Transverse colon (tissue), 4 donors: ENCODE results near the gene CELSR1.

Experiments used
- EP300 ChIP-seq: sonication (generic); formaldehyde crosslinking; IDR thresholded peaks from one replicate; pipeline ENCODE4 v1.6.1; 2017; ENCODE audit warnings: antibody characterized with exemption, low read depth
- POLR2A ChIP-seq: fragments of 450-650 bp; IDR thresholded peaks from one replicate; pipeline ENCODE4 v1.6.1; 2016; ENCODE audit warnings: antibody characterized with exemption, mild to moderate bottlenecking, moderate library complexity
- POLR2AphosphoS5 ChIP-seq, 3 donors: sonication (generic); formaldehyde crosslinking; IDR thresholded peaks; one replicate each; pipeline ENCODE4 v1.6.1; 2016; ENCODE audit warnings: antibody characterized with exemption in 3 of 3
- TF ChIP-seq, protein P1 (sequence below), 5 experiments: fragments of 200-600 bp in 3 of 5; fragments of 450-650 bp in 2 of 5; sonication (generic) in 3 of 5; IDR thresholded peaks; 1 replicate in 2 of 5; 2 replicates in 3 of 5; pipeline ENCODE4 v1.5.1; 2016 to 2017; ENCODE audit warnings: antibody characterized with exemption in 5 of 5, inconsistent platforms in 3 of 5, mild to moderate bottlenecking in 2 of 5, moderate library complexity in 1 of 5

DNA sequence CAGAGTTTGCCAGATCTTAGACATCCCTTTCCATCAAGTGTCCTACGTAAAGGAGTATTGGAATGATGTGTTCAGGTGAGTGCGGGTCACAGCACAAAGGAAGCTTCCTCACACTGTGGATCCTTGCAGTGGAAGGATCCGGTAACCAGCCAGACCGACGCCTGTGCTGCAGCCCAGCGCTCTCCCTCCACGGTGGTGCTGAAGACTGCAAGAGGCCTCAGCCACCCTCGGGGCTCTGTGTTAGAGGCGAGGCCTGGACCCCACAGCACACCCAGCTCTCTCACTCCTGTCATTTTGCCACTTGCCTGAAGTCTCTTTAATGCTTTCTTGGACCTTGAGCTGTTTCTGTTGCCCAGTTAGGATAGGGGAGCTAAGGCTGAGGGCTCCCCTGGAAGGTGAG lies 199.6 kb downstream of the CELSR1 start:
- TF ChIP-seq POLR2AphosphoS5 (IDR thresholded peaks at IDR 0.05) (no peak), POLR2A (no peak), EP300 (no peak)
- TF ChIP-seq, protein P1, sequence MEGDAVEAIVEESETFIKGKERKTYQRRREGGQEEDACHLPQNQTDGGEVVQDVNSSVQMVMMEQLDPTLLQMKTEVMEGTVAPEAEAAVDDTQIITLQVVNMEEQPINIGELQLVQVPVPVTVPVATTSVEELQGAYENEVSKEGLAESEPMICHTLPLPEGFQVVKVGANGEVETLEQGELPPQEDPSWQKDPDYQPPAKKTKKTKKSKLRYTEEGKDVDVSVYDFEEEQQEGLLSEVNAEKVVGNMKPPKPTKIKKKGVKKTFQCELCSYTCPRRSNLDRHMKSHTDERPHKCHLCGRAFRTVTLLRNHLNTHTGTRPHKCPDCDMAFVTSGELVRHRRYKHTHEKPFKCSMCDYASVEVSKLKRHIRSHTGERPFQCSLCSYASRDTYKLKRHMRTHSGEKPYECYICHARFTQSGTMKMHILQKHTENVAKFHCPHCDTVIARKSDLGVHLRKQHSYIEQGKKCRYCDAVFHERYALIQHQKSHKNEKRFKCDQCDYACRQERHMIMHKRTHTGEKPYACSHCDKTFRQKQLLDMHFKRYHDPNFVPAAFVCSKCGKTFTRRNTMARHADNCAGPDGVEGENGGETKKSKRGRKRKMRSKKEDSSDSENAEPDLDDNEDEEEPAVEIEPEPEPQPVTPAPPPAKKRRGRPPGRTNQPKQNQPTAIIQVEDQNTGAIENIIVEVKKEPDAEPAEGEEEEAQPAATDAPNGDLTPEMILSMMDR (IDR thresholded peaks at IDR 0.05): no peak
